WTC11 (cell line): Measurements from ENCODE around the gene SPDEF.

Experiments used
- ELF4 ChIP-seq: sonication (generic); formaldehyde crosslinking; IDR thresholded peaks from 2 replicates; pipeline ENCODE4 v1.8.1; 2022; ENCODE audit warnings: low read depth, mild to moderate bottlenecking, moderate library complexity, missing genetic modification reagents
- EMX1 ChIP-seq: fragments of 250-450 bp; sonication (Bioruptor Pico); IDR thresholded peaks from 2 replicates; pipeline ENCODE4 v1.8.0; 2021; ENCODE audit warnings: mild to moderate bottlenecking
- ESRRA ChIP-seq: sonication (generic); formaldehyde crosslinking; IDR thresholded peaks from 2 replicates; pipeline ENCODE4 v1.8.1; 2022; ENCODE audit warnings: mild to moderate bottlenecking, missing genetic modification reagents, borderline replicate concordance
- MYBL2 ChIP-seq: sonication (generic); formaldehyde crosslinking; IDR thresholded peaks from 2 replicates; pipeline ENCODE4 v1.8.1; 2023; ENCODE audit warnings: mild to moderate bottlenecking, moderate library complexity, missing genetic modification reagents
- SMAD4 ChIP-seq: sonication (generic); formaldehyde crosslinking; IDR thresholded peaks from 2 replicates; pipeline ENCODE4 v1.8.0; 2022; ENCODE audit warnings: mild to moderate bottlenecking, missing genetic modification reagents
- SP1 ChIP-seq: sonication (generic); formaldehyde crosslinking; conservative IDR thresholded peaks from 2 replicates; pipeline ENCODE4 v1.8.1; 2022; ENCODE audit warnings: missing genetic modification reagents
- ZNF138 ChIP-seq: sonication (generic); formaldehyde crosslinking; conservative IDR thresholded peaks from 2 replicates; pipeline ENCODE4 v1.8.1; 2022; ENCODE audit warnings: mild to moderate bottlenecking, moderate library complexity, missing genetic modification reagents
- TF ChIP-seq, protein P1 (sequence below): sonication (generic); formaldehyde crosslinking; IDR thresholded peaks from 2 replicates; pipeline ENCODE4 v1.8.0; 2022; ENCODE audit warnings: mild to moderate bottlenecking, missing genetic modification reagents
- TF ChIP-seq, protein P2 (sequence below): fragments of 200-600 bp; IDR thresholded peaks from 2 replicates; pipeline ENCODE4 v1.8.0; 2022; ENCODE audit warnings: antibody characterized with exemption
- TF ChIP-seq, protein P3 (sequence below): sonication (generic); formaldehyde crosslinking; IDR thresholded peaks from 2 replicates; pipeline ENCODE4 v1.8.1; 2023; ENCODE audit warnings: mild to moderate bottlenecking, missing genetic modification reagents
- TF ChIP-seq, protein P4 (sequence below): sonication (generic); formaldehyde crosslinking; IDR thresholded peaks from 2 replicates; pipeline ENCODE4 v1.8.1; 2022; ENCODE audit warnings: low read depth, missing genetic modification reagents, borderline replicate concordance
- TF ChIP-seq, protein P5 (sequence below): fragments of 250-450 bp; sonication (Bioruptor Pico); IDR thresholded peaks from 2 replicates; pipeline ENCODE4 v1.9.0; 2021; ENCODE audit warnings: mild to moderate bottlenecking
- TF ChIP-seq, protein P6 (sequence below): sonication (generic); formaldehyde crosslinking; IDR thresholded peaks from 2 replicates; pipeline ENCODE4 v1.8.1; 2023; ENCODE audit warnings: mild to moderate bottlenecking, missing genetic modification reagents, moderate library complexity

DNA sequence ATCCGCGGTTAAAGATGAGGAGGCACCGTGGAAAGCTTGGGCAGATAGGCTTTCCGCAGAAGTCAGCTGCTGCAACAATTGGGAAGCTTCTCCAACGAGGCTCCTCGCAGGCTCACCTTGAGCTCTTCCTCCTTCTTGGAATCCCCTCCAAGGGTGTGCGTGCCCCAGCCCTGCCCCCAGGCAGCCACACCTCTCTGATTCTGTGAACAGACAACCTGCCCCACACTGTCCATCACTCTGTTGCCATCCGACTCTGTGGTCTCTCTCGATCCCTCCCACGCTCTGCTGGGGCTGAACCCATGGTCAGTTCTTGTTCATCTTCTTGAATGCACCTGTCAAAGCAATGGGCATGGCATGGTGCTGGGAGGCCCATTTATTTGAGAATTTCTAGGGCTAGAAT lies 58.7 kb downstream of the SPDEF start:
- TF ChIP-seq, protein P1, sequence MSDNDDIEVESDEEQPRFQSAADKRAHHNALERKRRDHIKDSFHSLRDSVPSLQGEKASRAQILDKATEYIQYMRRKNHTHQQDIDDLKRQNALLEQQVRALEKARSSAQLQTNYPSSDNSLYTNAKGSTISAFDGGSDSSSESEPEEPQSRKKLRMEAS (CRISPR knock-in tag): no peak
- TF ChIP-seq MYBL2 (CRISPR knock-in tag) (no peak), ESRRA (CRISPR knock-in tag) (no peak), ZNF138 (CRISPR knock-in tag) (no peak), ELF4 (CRISPR knock-in tag) (no peak), EMX1 (CRISPR knock-in tag) (no peak), SP1 (CRISPR knock-in tag) (no peak), SMAD4 (CRISPR knock-in tag) (no peak)
- TF ChIP-seq, protein P2, sequence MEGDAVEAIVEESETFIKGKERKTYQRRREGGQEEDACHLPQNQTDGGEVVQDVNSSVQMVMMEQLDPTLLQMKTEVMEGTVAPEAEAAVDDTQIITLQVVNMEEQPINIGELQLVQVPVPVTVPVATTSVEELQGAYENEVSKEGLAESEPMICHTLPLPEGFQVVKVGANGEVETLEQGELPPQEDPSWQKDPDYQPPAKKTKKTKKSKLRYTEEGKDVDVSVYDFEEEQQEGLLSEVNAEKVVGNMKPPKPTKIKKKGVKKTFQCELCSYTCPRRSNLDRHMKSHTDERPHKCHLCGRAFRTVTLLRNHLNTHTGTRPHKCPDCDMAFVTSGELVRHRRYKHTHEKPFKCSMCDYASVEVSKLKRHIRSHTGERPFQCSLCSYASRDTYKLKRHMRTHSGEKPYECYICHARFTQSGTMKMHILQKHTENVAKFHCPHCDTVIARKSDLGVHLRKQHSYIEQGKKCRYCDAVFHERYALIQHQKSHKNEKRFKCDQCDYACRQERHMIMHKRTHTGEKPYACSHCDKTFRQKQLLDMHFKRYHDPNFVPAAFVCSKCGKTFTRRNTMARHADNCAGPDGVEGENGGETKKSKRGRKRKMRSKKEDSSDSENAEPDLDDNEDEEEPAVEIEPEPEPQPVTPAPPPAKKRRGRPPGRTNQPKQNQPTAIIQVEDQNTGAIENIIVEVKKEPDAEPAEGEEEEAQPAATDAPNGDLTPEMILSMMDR: no peak
- TF ChIP-seq, protein P3, sequence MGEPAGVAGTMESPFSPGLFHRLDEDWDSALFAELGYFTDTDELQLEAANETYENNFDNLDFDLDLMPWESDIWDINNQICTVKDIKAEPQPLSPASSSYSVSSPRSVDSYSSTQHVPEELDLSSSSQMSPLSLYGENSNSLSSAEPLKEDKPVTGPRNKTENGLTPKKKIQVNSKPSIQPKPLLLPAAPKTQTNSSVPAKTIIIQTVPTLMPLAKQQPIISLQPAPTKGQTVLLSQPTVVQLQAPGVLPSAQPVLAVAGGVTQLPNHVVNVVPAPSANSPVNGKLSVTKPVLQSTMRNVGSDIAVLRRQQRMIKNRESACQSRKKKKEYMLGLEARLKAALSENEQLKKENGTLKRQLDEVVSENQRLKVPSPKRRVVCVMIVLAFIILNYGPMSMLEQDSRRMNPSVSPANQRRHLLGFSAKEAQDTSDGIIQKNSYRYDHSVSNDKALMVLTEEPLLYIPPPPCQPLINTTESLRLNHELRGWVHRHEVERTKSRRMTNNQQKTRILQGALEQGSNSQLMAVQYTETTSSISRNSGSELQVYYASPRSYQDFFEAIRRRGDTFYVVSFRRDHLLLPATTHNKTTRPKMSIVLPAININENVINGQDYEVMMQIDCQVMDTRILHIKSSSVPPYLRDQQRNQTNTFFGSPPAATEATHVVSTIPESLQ (CRISPR knock-in tag): no peak
- TF ChIP-seq, protein P4, sequence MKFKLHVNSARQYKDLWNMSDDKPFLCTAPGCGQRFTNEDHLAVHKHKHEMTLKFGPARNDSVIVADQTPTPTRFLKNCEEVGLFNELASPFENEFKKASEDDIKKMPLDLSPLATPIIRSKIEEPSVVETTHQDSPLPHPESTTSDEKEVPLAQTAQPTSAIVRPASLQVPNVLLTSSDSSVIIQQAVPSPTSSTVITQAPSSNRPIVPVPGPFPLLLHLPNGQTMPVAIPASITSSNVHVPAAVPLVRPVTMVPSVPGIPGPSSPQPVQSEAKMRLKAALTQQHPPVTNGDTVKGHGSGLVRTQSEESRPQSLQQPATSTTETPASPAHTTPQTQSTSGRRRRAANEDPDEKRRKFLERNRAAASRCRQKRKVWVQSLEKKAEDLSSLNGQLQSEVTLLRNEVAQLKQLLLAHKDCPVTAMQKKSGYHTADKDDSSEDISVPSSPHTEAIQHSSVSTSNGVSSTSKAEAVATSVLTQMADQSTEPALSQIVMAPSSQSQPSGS (CRISPR knock-in tag): no peak
- TF ChIP-seq, protein P5, sequence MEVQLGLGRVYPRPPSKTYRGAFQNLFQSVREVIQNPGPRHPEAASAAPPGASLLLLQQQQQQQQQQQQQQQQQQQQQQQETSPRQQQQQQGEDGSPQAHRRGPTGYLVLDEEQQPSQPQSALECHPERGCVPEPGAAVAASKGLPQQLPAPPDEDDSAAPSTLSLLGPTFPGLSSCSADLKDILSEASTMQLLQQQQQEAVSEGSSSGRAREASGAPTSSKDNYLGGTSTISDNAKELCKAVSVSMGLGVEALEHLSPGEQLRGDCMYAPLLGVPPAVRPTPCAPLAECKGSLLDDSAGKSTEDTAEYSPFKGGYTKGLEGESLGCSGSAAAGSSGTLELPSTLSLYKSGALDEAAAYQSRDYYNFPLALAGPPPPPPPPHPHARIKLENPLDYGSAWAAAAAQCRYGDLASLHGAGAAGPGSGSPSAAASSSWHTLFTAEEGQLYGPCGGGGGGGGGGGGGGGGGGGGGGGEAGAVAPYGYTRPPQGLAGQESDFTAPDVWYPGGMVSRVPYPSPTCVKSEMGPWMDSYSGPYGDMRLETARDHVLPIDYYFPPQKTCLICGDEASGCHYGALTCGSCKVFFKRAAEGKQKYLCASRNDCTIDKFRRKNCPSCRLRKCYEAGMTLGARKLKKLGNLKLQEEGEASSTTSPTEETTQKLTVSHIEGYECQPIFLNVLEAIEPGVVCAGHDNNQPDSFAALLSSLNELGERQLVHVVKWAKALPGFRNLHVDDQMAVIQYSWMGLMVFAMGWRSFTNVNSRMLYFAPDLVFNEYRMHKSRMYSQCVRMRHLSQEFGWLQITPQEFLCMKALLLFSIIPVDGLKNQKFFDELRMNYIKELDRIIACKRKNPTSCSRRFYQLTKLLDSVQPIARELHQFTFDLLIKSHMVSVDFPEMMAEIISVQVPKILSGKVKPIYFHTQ (CRISPR knock-in tag): no peak
- TF ChIP-seq, protein P6, sequence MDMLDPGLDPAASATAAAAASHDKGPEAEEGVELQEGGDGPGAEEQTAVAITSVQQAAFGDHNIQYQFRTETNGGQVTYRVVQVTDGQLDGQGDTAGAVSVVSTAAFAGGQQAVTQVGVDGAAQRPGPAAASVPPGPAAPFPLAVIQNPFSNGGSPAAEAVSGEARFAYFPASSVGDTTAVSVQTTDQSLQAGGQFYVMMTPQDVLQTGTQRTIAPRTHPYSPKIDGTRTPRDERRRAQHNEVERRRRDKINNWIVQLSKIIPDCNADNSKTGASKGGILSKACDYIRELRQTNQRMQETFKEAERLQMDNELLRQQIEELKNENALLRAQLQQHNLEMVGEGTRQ (CRISPR knock-in tag): no peak
